H1 (cell line): ENCODE results near the gene RPIA. TPM values are rescaled to one million over a fixed set of nuclear protein-coding genes. Genes with fewer than 3 reads are reported as not detected.
A peak's percentile ranks its signal among the peaks of the same experiment; 100 is the strongest.

ENCODE experiments used
- CBX8 ChIP-seq: fragments of 300-800, 300-1000 bp; sonication (generic); IDR thresholded peaks from 2 replicates; pipeline ENCODE4 v1.7.1; 2016; ENCODE audit warnings: low read depth, low read length, borderline replicate concordance
- CREB1 ChIP-seq: IDR thresholded peaks from 2 replicates; pipeline ENCODE4 v1.6.1; 2012; ENCODE audit warnings: inconsistent platforms
- CTBP2 ChIP-seq: IDR thresholded peaks from 2 replicates; pipeline ENCODE4 v1.7.0; 2011; ENCODE audit warnings: borderline replicate concordance, mild to moderate bottlenecking, moderate library complexity, mixed read lengths, low read length; ENCODE audit not compliant: insufficient read depth, insufficient read length
- EGR1 ChIP-seq: IDR thresholded peaks from 2 replicates; pipeline ENCODE4 v1.6.1; 2011; ENCODE audit warnings: low read depth, low read length, borderline replicate concordance
- EZH2 ChIP-seq: fragments of 200-600 bp; sonication (generic); IDR thresholded peaks from 2 replicates; pipeline ENCODE4 v1.7.1; 2012; ENCODE audit warnings: low read depth, mild to moderate bottlenecking, moderate library complexity, low read length, inconsistent platforms; ENCODE audit not compliant: severe bottlenecking
- FOSL1 ChIP-seq: IDR thresholded peaks from 2 replicates; pipeline ENCODE4 v1.6.1; 2011; ENCODE audit warnings: mild to moderate bottlenecking, low read depth, low read length, moderate library complexity; ENCODE audit not compliant: insufficient read depth
- HDAC2 ChIP-seq, 2 experiments: fragments of 300-600 bp in 1 of 2; sonication (generic) in 1 of 2; IDR thresholded peaks; 2 replicates each; pipeline ENCODE4 v1.6.1; 2011 to 2012; ENCODE audit warnings: low read depth in 2 of 2, low read length in 2 of 2, mild to moderate bottlenecking in 2 of 2, moderate library complexity in 2 of 2, borderline replicate concordance in 1 of 2, inconsistent platforms in 1 of 2
- JUN ChIP-seq: IDR thresholded peaks from 2 replicates; pipeline ENCODE4 v1.6.1; 2011; ENCODE audit warnings: low read depth, mild to moderate bottlenecking, improper control_type of control experiment, low read length
- JUND ChIP-seq: IDR thresholded peaks from 2 replicates; pipeline ENCODE4 v1.6.1; 2011; ENCODE audit warnings: mild to moderate bottlenecking, improper control_type of control experiment, low read length
- KDM4A ChIP-seq: IDR thresholded peaks from one replicate; pipeline ENCODE4 v1.7.1; 2012; ENCODE audit warnings: low read depth, mild to moderate bottlenecking, moderate library complexity, low read length, inconsistent platforms; ENCODE audit not compliant: severe bottlenecking
- RFX5 ChIP-seq: IDR thresholded peaks from 2 replicates; pipeline ENCODE4 v1.6.1; 2011; ENCODE audit warnings: low read depth, low read length, improper control_type of control experiment, borderline replicate concordance
- RXRA ChIP-seq: IDR thresholded peaks from 2 replicates; pipeline ENCODE4 v1.6.1; 2011; ENCODE audit warnings: low read depth, mild to moderate bottlenecking, low read length, moderate library complexity; ENCODE audit not compliant: insufficient read depth
- SAP30 ChIP-seq: fragments of 300-600 bp; sonication (generic); IDR thresholded peaks from 2 replicates; pipeline ENCODE4 v1.7.1; 2012; ENCODE audit warnings: low read length, moderate library complexity, mild to moderate bottlenecking, inconsistent platforms; ENCODE audit not compliant: insufficient read depth, insufficient replicate concordance
- SIRT6 ChIP-seq: IDR thresholded peaks from one replicate; pipeline ENCODE4 v1.7.1; 2012; ENCODE audit warnings: low read length, inconsistent platforms
- SIX5 ChIP-seq: IDR thresholded peaks from 2 replicates; pipeline ENCODE4 v1.6.1; 2011; ENCODE audit warnings: mild to moderate bottlenecking, low read depth, low read length
- SP1 ChIP-seq: IDR thresholded peaks from 2 replicates; pipeline ENCODE4 v1.6.1; 2011; ENCODE audit warnings: low read depth, low read length
- SP2 ChIP-seq: IDR thresholded peaks from 2 replicates; pipeline ENCODE4 v1.6.1; 2012; ENCODE audit warnings: mild to moderate bottlenecking, low read length, inconsistent platforms
- TEAD4 ChIP-seq: IDR thresholded peaks from 2 replicates; pipeline ENCODE4 v1.6.1; 2012; ENCODE audit warnings: low read depth, low read length, inconsistent platforms, mixed read lengths
- polyA plus RNA-seq, 7 experiments: library from polyadenylated mRNA; depleted of rRNA in 3 of 7; stranded (reverse) in 5 of 7; unstranded in 2 of 7; fragments of >200 nt in 5 of 7; fragments of 200-250 nt in 2 of 7; gene quantifications; 1 replicate in 5 of 7; 2 replicates in 1 of 7; 4 replicates in 1 of 7; pipeline versions ENCODE4 v1.2.1 to v1.2.3, GENCODE V29; 2011 to 2013; ENCODE audit warnings: missing spikeins in 2 of 7, mixed read lengths in 2 of 7
- total RNA-seq: library from RNA; stranded (reverse); fragmentation: NEBNext Ultra II Directional; extraction: Animal tissue kit (Norgen Biotek cat#: 25700); gene quantifications from 2 replicates; pipeline ENCODE4 v1.2.1, GENCODE V29; 2021
- TF ChIP-seq, protein P1 (sequence below): IDR thresholded peaks from 2 replicates; pipeline ENCODE4 v1.6.1; 2012; ENCODE audit warnings: low read length, inconsistent platforms
- TF ChIP-seq, protein P2 (sequence below): IDR thresholded peaks from 2 replicates; pipeline ENCODE4 v1.6.1; 2012; ENCODE audit warnings: inconsistent platforms
- TF ChIP-seq, protein P3 (sequence below): IDR thresholded peaks from 2 replicates; pipeline ENCODE4 v1.6.1; 2011; ENCODE audit warnings: low read length, improper control_type of control experiment

The RPIA gene
- total and polyA plus RNA-seq, 2 of the 8 experiments (the other 6 are each of a cell fraction or from before 2014, with no cell fraction given): 13.1 to 24.0 TPM

DNA sequence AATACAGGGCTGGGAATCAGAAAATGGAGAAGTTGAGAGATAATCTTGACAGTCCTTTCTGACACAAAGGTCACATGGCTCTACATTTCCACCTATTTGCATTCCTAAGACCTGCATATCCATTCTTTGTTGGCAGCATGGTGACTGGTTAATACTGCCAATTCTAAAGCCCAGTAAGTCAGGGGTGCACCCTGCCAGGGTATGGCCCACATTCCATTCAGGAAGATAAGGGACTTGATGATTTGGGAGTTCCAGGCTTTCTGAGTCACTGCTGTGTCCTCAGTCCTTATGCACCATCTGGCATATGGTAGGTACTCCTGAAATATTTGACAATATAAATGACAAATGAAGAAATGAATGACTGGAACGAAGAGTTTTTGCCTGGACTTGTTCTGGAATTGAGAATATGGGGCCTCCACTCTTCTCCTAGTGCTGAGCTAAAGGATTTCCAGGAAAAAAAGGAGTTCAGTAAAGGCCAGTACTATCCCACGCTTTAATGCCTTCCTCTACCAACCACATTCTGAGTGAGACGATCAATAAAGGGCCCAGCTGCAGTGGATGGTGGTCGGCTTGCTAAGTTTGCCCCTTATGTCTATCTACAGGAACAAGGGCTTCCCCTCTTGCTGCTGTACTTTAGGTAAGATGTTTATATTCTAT, 32.5 kb upstream of the RPIA start (continued):
- TF ChIP-seq, protein P1, sequence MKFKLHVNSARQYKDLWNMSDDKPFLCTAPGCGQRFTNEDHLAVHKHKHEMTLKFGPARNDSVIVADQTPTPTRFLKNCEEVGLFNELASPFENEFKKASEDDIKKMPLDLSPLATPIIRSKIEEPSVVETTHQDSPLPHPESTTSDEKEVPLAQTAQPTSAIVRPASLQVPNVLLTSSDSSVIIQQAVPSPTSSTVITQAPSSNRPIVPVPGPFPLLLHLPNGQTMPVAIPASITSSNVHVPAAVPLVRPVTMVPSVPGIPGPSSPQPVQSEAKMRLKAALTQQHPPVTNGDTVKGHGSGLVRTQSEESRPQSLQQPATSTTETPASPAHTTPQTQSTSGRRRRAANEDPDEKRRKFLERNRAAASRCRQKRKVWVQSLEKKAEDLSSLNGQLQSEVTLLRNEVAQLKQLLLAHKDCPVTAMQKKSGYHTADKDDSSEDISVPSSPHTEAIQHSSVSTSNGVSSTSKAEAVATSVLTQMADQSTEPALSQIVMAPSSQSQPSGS: no peak
- TF ChIP-seq HDAC2 (IDR thresholded peaks at IDR 0.05; ENCODE audit: borderline replicate concordance in 1 of 2, low read depth in 2 of 2, low read length in 2 of 2) (no peak), SAP30 (no peak), EGR1 (no peak), EZH2 (no peak), CREB1 (no peak), CTBP2 (no peak), SP2 (no peak), SIX5 (no peak), SIRT6 (no peak), FOSL1 (no peak), JUND (peak; percentile 48; the same call in 1 of the 2 replicates), RFX5 (no peak), RXRA (no peak), SP1 (0 out of 2 replicates have a peak, but pooled peaks have one; percentile 10), CBX8 (no peak), JUN (no peak), TEAD4 (peak; percentile 63; the same call in 1 of the 2 replicates), KDM4A (no peak)
- TF ChIP-seq, protein P2, sequence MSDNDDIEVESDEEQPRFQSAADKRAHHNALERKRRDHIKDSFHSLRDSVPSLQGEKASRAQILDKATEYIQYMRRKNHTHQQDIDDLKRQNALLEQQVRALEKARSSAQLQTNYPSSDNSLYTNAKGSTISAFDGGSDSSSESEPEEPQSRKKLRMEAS: 0 out of 2 replicates have a peak, but pooled peaks have one; percentile 42
- TF ChIP-seq, protein P3, sequence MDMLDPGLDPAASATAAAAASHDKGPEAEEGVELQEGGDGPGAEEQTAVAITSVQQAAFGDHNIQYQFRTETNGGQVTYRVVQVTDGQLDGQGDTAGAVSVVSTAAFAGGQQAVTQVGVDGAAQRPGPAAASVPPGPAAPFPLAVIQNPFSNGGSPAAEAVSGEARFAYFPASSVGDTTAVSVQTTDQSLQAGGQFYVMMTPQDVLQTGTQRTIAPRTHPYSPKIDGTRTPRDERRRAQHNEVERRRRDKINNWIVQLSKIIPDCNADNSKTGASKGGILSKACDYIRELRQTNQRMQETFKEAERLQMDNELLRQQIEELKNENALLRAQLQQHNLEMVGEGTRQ: peak; percentile 37; the same call in 1 of the 2 replicates
